IMR-90 (cell line): ENCODE results near the gene ENDOG. TPM values are rescaled to one million over a fixed set of nuclear protein-coding genes. Genes with fewer than 3 reads are reported as not detected.

Source experiments
- FOS ChIP-seq: fragments of 150-350 bp; IDR thresholded peaks from 2 replicates; pipeline ENCODE4 v1.6.1; 2016; ENCODE audit warnings: low read depth, low read length
- USF2 ChIP-seq: fragments of 150-350 bp; IDR thresholded peaks from 2 replicates; pipeline ENCODE4 v1.6.1; 2017; ENCODE audit warnings: mild to moderate bottlenecking, antibody characterized with exemption, low read length, low read depth
- polyA plus RNA-seq, 3 experiments: library from polyadenylated mRNA; depleted of rRNA; stranded (reverse); fragments of >200 nt; gene quantifications; 2 replicates each; pipeline ENCODE4 v1.2.3, GENCODE V29; 2012; ENCODE audit warnings: low replicate concordance in 1 of 3
- total RNA-seq: library from RNA; depleted of rRNA; stranded (reverse); fragments of >200 nt; gene quantifications from 2 replicates; pipeline ENCODE4 v1.2.3, GENCODE V29; 2012

The ENDOG gene
- total and polyA plus RNA-seq, 2 of the 4 experiments (the other 2 are of a cell fraction), result 9.9 to 16.2 TPM

GRCh38 chr9:128828719-128829452 is 10.6 kb downstream of the ENDOG start (continued):
- TF ChIP-seq USF2, result no peak
- no peak for TF ChIP-seq FOS
